ENCODE results near the gene CSTB. TPM values are rescaled to one million over a fixed set of nuclear protein-coding genes. Genes with fewer than 3 reads are reported as not detected.

The CSTB gene
- total and polyA plus RNA-seq, 8 donors = 0.58 to 403 (median 25.5) TPM

DNA sequence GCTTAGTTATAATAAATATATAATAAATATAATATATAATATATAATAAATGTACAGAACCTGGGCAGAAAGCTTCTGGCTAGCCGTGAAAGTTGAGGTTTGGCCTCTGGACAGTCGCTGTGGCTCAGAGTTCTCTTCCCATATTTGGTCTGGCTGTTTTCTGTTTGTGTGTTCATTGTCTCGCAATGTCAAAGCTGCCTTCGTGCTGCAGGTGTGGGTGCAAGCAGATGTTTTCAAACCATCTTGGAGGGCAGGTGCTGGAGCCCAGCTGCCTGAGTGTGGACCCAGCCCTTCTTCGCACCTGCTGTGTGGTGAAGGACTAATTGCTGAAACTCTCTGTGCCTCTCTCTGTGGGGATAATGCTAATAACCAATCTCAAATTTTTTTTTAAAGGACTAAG lies 3.6 kb upstream of the CSTB start:
- 73 to 82% (median 79%) methylated on average over 5 of the region's 5 CpGs for WGBS, 5 donors
- no peak overlapping the region for H3K4me3 ChIP-seq
- no peaks in the 10 kb centered on the region for H3K27me3 ChIP-seq
- no peak overlapping the region for H3K27ac ChIP-seq
- peaks cover 0 to under 1% (median 0%) of the 10 kb centered on the region in 4 donors for H3K36me3 ChIP-seq
- intact Hi-C loops (cut with DNase I; ENCODE audit: low total_unique reads) = no loop called here
- H3K9me3 ChIP-seq = no peaks in the 10 kb centered on the region
- no peak for TF ChIP-seq CTCF (IDR thresholded peaks at IDR 0.05)
- TF ChIP-seq POLR2AphosphoS5 (IDR thresholded peaks at IDR 0.05) = no peak
- no peak for TF ChIP-seq POLR2A (IDR thresholded peaks at IDR 0.05)
- TF ChIP-seq EP300 (IDR thresholded peaks at IDR 0.05) = no peak
- no peak for DNase-seq
- peaks cover 9 to 36% (median 16%) of the 10 kb centered on the region in 4 donors for H3K4me1 ChIP-seq

- no peak for TF ChIP-seq CTCF (IDR thresholded peaks at IDR 0.05)
- TF ChIP-seq POLR2AphosphoS5 (IDR thresholded peaks at IDR 0.05) = no peak
- TF ChIP-seq POLR2A (IDR thresholded peaks at IDR 0.05) = no peak
- no peak for TF ChIP-seq EP300 (IDR thresholded peaks at IDR 0.05)
- DNase-seq = peak in 1 of 2 donors; percentile 79
- H3K27ac ChIP-seq = no peak overlapping the region
- no peaks in the 10 kb centered on the region for H3K9me3 ChIP-seq
- H3K4me1 ChIP-seq = peaks cover 13 to 45% (median 23%) of the 10 kb centered on the region in 4 donors
- H3K4me3 ChIP-seq = no peak overlapping the region
- 42 to 62% (median 49%) methylated on average over 20 of the region's 20 CpGs for WGBS, 5 donors
- H3K36me3 ChIP-seq = peaks cover 4 to 10% (median 9%) of the 10 kb centered on the region in 4 donors
- H3K27me3 ChIP-seq = no peaks in the 10 kb centered on the region
- intact Hi-C loops (cut with DNase I; ENCODE audit: low total_unique reads) = no loop called here
Observed at GRCh38 chr21:43778469-43779335, 2.6 kb upstream of the CSTB start.

DNA sequence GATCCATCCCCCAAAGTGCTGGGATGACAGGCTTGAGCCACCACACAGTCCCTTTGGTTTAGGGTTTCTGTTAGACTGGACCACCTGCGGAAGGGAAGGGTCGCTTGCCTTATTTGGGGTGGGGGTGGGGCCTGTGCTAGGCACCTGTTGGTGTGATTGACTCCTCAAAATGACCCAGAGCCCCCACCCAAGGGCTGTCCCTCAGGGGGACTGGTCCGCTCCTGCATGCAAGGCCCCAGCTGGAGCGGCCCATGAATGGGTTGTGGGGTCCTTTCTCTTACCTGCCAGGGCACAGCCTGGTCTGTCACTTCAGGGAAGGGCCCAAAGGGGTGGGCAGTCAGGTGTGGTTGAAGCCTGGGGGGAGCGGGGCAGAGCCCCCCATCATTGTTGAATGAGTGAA lies 1.8 kb upstream of the CSTB start:
- H3K4me3 ChIP-seq = no peak overlapping the region
- H3K9me3 ChIP-seq = no peaks in the 10 kb centered on the region
- peaks cover 12 to 17% (median 17%) of the 10 kb centered on the region in 4 donors for H3K36me3 ChIP-seq
- no peak overlapping the region for H3K27ac ChIP-seq
- no peak for TF ChIP-seq EP300 (IDR thresholded peaks at IDR 0.05)
- TF ChIP-seq POLR2AphosphoS5 (IDR thresholded peaks at IDR 0.05) = no peak
- TF ChIP-seq CTCF (IDR thresholded peaks at IDR 0.05) = no peak
- no peak for TF ChIP-seq POLR2A (IDR thresholded peaks at IDR 0.05)
- WGBS, 5 donors = 90 to 96% (median 94%) methylated on average over 5 of the region's 5 CpGs
- no peaks in the 10 kb centered on the region for H3K27me3 ChIP-seq
- intact Hi-C loops (cut with DNase I; ENCODE audit: low total_unique reads) = no loop called here
- no peak for DNase-seq
- H3K4me1 ChIP-seq = peaks cover 13 to 40% (median 23%) of the 10 kb centered on the region in 4 donors

- H3K27ac ChIP-seq = peak overlapping the region in 3 of 5 donors; percentile 84 to 95 (median 95)
Observed at GRCh38 chr21:43775190-43775589, 918 bp downstream of the CSTB start.

More at GRCh38 chr21:43775190-43775589, 918 bp downstream of the CSTB start:
- no peaks in the 10 kb centered on the region for H3K9me3 ChIP-seq
- H3K27me3 ChIP-seq = no peaks in the 10 kb centered on the region
- H3K4me1 ChIP-seq = peaks cover 13 to 35% (median 23%) of the 10 kb centered on the region in 4 donors
- H3K36me3 ChIP-seq = peaks cover 14 to 25% (median 21%) of the 10 kb centered on the region in 4 donors
- peak overlapping the region; percentile 72 to 95 (median 80) for H3K4me3 ChIP-seq
- 61 to 74% (median 69%) methylated on average over 12 of the region's 12 CpGs for WGBS, 5 donors
- TF ChIP-seq EP300 (IDR thresholded peaks at IDR 0.05) (no peak), POLR2AphosphoS5 (IDR thresholded peaks at IDR 0.05) (no peak), CTCF (IDR thresholded peaks at IDR 0.05) (no peak), POLR2A (IDR thresholded peaks at IDR 0.05) (no peak)
- no peak for DNase-seq
- intact Hi-C loops (cut with DNase I; ENCODE audit: low total_unique reads) = no loop called here

All from stomach (tissue), 9 donors.